ENCODE data around the gene PPP1R3D.

PPP1R3D gene

DNA sequence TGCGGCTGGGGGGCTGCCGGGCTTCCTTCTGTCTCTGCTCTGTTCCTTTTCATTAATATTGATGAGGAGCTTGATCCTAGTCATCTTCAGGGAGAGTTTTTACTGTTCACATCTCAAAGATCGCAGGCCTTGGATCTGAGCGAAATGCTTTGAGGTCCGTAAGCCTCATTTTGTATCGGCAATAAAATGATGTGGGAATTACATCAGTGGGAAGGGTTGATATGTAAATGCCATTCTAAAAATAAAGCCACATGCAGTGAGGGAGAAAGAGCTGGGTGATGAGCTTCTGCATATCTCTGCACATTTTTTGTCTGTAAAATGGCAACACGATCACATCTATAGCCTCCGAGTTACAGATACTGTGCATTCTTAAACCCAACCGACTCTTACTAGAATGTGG, 43.0 kb upstream of the PPP1R3D start:
- in situ Hi-C loops (cut with MboI; ENCODE audit: low pct_unique_long_range_greater_than_20kb, low sequenced_read_pairs, unreplicated experiment), result no loop called here
- TF ChIP-seq, protein P1, sequence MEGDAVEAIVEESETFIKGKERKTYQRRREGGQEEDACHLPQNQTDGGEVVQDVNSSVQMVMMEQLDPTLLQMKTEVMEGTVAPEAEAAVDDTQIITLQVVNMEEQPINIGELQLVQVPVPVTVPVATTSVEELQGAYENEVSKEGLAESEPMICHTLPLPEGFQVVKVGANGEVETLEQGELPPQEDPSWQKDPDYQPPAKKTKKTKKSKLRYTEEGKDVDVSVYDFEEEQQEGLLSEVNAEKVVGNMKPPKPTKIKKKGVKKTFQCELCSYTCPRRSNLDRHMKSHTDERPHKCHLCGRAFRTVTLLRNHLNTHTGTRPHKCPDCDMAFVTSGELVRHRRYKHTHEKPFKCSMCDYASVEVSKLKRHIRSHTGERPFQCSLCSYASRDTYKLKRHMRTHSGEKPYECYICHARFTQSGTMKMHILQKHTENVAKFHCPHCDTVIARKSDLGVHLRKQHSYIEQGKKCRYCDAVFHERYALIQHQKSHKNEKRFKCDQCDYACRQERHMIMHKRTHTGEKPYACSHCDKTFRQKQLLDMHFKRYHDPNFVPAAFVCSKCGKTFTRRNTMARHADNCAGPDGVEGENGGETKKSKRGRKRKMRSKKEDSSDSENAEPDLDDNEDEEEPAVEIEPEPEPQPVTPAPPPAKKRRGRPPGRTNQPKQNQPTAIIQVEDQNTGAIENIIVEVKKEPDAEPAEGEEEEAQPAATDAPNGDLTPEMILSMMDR (IDR thresholded peaks at IDR 0.05; ENCODE audit: extremely low read depth, insufficient read depth, missing control alignments), result no peak
- DNase-seq (ENCODE audit: low spot score), result no peak

DNA sequence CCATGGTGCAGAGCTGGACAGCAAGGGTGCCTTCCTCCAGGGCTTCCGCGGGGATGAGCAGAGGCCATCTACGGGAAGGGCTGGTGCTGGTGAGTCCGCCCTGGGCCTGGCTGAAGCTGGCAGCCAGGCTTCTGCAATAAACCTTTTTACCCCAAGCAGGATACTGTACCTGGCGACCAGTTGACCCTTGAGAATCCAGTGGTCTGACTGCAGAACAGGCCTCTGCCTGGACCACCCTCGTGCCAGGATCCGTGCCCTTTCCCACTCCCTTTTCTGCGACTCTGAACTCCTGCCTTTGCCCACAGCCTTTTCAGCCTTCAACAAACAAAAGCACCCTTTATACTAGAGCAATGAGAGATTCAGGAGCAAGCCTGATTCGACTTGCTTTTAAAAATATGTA, 37.0 kb upstream of the PPP1R3D start:
- in situ Hi-C loops (cut with MboI; ENCODE audit: low pct_unique_long_range_greater_than_20kb, low sequenced_read_pairs, unreplicated experiment), result no loop called here
- TF ChIP-seq, protein P1 (IDR thresholded peaks at IDR 0.05; ENCODE audit: extremely low read depth, insufficient read depth, missing control alignments), result no peak
- DNase-seq (ENCODE audit: low spot score), result no peak

DNA sequence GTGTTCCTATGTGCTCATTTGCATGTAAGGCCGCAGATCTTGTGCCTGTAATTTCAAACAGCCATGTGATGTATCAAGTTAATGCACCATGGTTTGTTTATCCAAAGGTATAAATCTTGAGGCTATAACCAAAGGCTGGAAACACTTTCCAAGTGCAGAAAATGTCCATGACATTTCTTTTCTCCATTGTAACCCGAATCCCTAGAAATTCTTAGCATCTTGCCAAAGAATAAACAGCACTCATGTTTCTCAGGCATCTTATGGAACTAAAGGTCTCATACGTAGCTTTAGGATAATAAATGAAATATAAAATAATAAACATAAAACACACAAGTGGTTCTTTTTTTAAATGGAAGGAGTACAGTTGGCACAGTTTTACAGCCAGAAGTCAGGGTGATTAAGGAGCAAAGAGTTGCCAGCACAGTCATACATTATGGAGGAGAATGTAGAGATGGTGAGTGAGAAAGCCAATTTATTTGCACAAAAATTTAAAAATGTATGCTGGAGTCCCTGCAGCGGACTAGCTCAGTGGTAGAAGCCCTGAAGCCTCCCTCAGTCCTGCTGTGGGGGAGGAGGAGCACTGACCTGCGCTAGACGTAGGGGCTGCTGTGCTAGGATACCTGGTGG, 36.2 kb upstream of the PPP1R3D start:
- in situ Hi-C loops (cut with MboI; ENCODE audit: low pct_unique_long_range_greater_than_20kb, low sequenced_read_pairs, unreplicated experiment), result no loop called here
- no peak for DNase-seq (ENCODE audit: low spot score)
- TF ChIP-seq, protein P1 (IDR thresholded peaks at IDR 0.05; ENCODE audit: extremely low read depth, insufficient read depth, missing control alignments), result no peak

DNA sequence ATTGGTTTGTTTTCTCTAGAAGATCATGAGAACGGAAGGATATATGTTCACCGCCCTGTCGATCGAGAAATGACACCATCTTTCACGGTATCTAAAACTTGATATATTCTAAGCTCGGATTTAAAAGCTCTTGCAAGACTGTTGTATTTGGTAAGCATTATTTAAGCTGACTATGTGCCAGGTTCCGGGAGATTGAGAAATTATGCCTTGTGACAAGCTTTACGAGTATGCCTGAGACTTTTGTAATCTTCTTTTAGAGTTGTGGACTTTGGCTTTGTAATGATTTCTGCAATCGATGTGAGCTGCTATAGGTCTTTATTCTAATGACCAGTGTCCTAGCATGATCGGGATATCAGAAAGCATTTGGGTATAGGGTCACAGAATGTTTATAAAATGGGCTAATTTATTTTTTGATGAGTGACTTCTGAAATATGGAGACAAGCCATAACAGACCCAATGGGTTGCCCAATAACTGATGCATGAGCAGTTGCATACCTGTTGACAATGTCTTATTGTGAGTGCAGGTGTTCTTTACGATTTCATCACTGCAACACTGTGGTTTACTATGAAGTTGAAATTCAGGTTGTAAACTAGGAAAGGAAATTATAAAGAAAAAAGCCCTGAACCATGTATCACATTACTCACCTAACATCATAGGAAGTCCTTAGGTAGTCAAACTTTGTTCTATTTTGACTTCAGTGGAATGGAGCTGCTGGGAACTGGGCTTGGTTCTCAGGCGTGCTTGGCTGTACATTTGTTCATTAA, 32.1 kb upstream of the PPP1R3D start:
- DNase-seq (ENCODE audit: low spot score), result no peak
- TF ChIP-seq, protein P1 (IDR thresholded peaks at IDR 0.05; ENCODE audit: extremely low read depth, insufficient read depth, missing control alignments), result no peak
- in situ Hi-C loops (cut with MboI; ENCODE audit: low pct_unique_long_range_greater_than_20kb, low sequenced_read_pairs, unreplicated experiment), result no loop called here

DNA sequence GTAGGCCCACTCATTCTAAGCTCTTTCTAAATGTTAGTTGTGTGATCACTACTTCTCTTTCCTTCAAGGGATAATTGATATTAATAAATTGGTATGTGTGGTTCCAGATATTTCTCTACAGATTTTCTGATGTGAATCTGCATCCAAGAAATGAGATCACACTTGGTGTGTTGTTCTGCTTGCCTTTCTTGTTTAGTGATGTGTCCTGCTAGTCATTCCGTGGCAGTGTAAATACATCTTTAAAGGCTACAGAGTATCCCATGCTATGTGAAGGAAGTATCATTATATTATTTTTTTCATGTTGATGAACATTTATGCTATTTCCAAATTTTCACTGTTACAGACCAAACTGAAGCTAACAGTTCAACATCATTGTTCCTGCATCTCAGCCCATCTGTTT, 31.3 kb upstream of the PPP1R3D start:
- in situ Hi-C loops (cut with MboI; ENCODE audit: low pct_unique_long_range_greater_than_20kb, low sequenced_read_pairs, unreplicated experiment), result no loop called here

DNA sequence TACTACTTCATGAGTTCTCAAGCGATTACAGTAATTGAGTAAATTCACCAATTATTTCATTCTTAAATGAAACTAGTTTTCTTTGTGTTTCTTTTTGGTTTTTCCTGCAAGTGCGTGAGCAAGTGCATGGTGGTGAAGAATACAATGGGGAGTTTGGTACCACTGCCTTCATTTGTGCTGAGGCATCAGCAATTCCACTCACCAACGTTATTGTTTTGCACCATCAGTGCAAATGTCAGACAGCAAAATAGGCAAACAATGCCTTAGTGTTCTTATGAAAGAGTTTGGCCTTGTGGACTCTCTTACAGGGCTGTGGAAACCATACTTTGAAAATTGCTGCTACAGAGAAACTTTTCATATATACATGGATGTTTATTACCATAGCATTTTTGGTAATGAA, 26.3 kb upstream of the PPP1R3D start:
- no peak for DNase-seq (ENCODE audit: low spot score)
- in situ Hi-C loops (cut with MboI; ENCODE audit: low pct_unique_long_range_greater_than_20kb, low sequenced_read_pairs, unreplicated experiment), result no loop called here
- TF ChIP-seq, protein P1 (IDR thresholded peaks at IDR 0.05; ENCODE audit: extremely low read depth, insufficient read depth, missing control alignments), result no peak

More for the DNA sequence above, 31.3 kb upstream of the PPP1R3D start:
- TF ChIP-seq, protein P1 (IDR thresholded peaks at IDR 0.05; ENCODE audit: extremely low read depth, insufficient read depth, missing control alignments), result no peak
- no peak for DNase-seq (ENCODE audit: low spot score)

Data from GM13977 (cell line).